ENCODE data around the gene COL12A1. TPM values are rescaled to one million over a fixed set of nuclear protein-coding genes. Genes with fewer than 3 reads are reported as not detected.

COL12A1 gene
- total and polyA plus RNA-seq, 2 donors (not counting 3 experiments of a cell fraction or from before 2014, with no cell fraction given) = 48.5 to 89.1 TPM

DNA sequence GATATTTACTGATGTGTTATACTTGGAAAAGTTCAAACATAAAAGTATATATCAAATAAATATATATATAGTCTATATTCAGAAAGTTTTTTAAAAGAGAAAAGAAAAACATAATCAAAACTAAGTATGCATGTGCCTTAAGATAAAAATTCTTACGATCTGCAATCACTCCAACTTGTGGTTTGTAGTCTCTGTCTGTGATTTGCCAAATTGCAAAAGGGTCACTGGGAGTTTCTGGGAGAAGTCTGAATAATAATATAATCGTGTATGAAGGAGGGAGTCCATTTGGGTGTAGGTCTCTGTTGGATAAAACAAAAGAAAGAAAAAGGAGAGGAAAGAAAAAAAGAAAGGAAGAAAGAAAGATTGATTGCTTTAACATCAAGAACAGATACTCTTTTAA, 92.4 kb downstream of the COL12A1 start:
- H2AFZ ChIP-seq (ENCODE audit: low read depth, low read length) = no peak overlapping the region
- TF ChIP-seq POLR2A (IDR thresholded peaks at IDR 0.05; ENCODE audit: low read depth, low read length) (no peak), FOS (IDR thresholded peaks at IDR 0.05; ENCODE audit: borderline replicate concordance, insufficient read depth, low read length) (no peak), GATA2 (IDR thresholded peaks at IDR 0.05; ENCODE audit: insufficient read depth, insufficient read length, low read depth, low read length) (no peak), JUN (IDR thresholded peaks at IDR 0.05; ENCODE audit: borderline replicate concordance, insufficient read depth, insufficient read length, low read depth) (no peak), MYC (IDR thresholded peaks at IDR 0.05; ENCODE audit: low read depth, low read length) (no peak), EZH2 (IDR thresholded peaks at IDR 0.05; ENCODE audit: borderline replicate concordance, low read depth, low read length, severe bottlenecking) (no peak), POLR2AphosphoS5 (IDR thresholded peaks at IDR 0.05; ENCODE audit: insufficient read depth, low read depth, low read length) (no peak)
- TF ChIP-seq, protein P1, sequence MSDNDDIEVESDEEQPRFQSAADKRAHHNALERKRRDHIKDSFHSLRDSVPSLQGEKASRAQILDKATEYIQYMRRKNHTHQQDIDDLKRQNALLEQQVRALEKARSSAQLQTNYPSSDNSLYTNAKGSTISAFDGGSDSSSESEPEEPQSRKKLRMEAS (IDR thresholded peaks at IDR 0.05; ENCODE audit: insufficient read depth, insufficient read length) = no peak
- TF ChIP-seq, protein P2, sequence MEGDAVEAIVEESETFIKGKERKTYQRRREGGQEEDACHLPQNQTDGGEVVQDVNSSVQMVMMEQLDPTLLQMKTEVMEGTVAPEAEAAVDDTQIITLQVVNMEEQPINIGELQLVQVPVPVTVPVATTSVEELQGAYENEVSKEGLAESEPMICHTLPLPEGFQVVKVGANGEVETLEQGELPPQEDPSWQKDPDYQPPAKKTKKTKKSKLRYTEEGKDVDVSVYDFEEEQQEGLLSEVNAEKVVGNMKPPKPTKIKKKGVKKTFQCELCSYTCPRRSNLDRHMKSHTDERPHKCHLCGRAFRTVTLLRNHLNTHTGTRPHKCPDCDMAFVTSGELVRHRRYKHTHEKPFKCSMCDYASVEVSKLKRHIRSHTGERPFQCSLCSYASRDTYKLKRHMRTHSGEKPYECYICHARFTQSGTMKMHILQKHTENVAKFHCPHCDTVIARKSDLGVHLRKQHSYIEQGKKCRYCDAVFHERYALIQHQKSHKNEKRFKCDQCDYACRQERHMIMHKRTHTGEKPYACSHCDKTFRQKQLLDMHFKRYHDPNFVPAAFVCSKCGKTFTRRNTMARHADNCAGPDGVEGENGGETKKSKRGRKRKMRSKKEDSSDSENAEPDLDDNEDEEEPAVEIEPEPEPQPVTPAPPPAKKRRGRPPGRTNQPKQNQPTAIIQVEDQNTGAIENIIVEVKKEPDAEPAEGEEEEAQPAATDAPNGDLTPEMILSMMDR (IDR thresholded peaks at IDR 0.05; ENCODE audit: extremely low read depth in 1 of 2, insufficient read depth in 1 of 2, low read depth in 1 of 2, low read length in 2 of 2) = no peak
- no peaks in the 10 kb centered on the region for H3K79me2 ChIP-seq (ENCODE audit: control insufficient read depth, insufficient read depth, low read length)
- POLR2A ChIA-PET = no interaction called here
- no peak overlapping the region for H3K4me2 ChIP-seq (ENCODE audit: insufficient read depth, low read length)
- H3K27me3 ChIP-seq (ENCODE audit: control insufficient read depth in 2 of 2, insufficient read depth in 2 of 2, low read length in 2 of 2) = no peaks in the 10 kb centered on the region
- FAIRE-seq (no peak), DNase-seq (ENCODE audit: low read depth, low spot score) (no peak)
- intact Hi-C loops (cut with micrococcal nuclease) = no loop called here
- H3K36me3 ChIP-seq (ENCODE audit: control insufficient read depth in 2 of 2, extremely low read depth in 1 of 2, insufficient read depth in 2 of 2, low read length in 2 of 2) = no peaks in the 10 kb centered on the region
- no peaks in the 10 kb centered on the region for H3K9me1 ChIP-seq (replicated peaks; ENCODE audit: control insufficient read depth, extremely low read depth, insufficient read depth, low read length)
- dilution Hi-C loops (cut with MboI; ENCODE audit: extremely low pct_ligation_motif_present, low sequenced_read_pairs) = no loop called here
- no peak overlapping the region for H3K4me3 ChIP-seq (replicated peaks in 1 of 3; ENCODE audit: insufficient read depth in 1 of 3, low read depth in 1 of 3, low read length in 3 of 3)
- BruUV-seq (replicated peaks) = no TSS peak
- H3K9ac ChIP-seq (replicated peaks; ENCODE audit: extremely low read depth, insufficient read depth, low read length) = no peak overlapping the region
- H4K20me1 ChIP-seq (replicated peaks; ENCODE audit: control insufficient read depth, extremely low read depth, insufficient read depth, low read length) = no peaks in the 10 kb centered on the region
- H3K4me1 ChIP-seq (ENCODE audit: control insufficient read depth, extremely low read depth, insufficient read depth, low read length) = no peaks in the 10 kb centered on the region
- CTCF ChIA-PET = no interaction called here
- H3K27ac ChIP-seq (ENCODE audit: insufficient read depth, low read depth, low read length) = no peak overlapping the region
- H3K9me3 ChIP-seq (replicated peaks; ENCODE audit: control insufficient read depth, insufficient read depth, low read length) = no peaks in the 10 kb centered on the region

All from endothelial cell of umbilical vein (primary cell).